Glutamatergic neuron (in vitro differentiated cells): ENCODE measurements around the gene KDM6A. TPM values are rescaled to one million over a fixed set of nuclear protein-coding genes. Genes with fewer than 3 reads are reported as not detected.

ENCODE experiments used
- DNase-seq: peaks from one replicate; pipeline ENCODE4 v3.0.0; 2022
- H3K27ac Mint-ChIP-seq: one replicate; pipeline ENCODE4 v1.8.0; 2020; ENCODE audit warnings: mild to moderate bottlenecking, mixed read lengths, inconsistent platforms; ENCODE audit not compliant: unreplicated experiment
- H3K27me3 Mint-ChIP-seq: one replicate; pipeline ENCODE4 v1.8.0; 2020; ENCODE audit warnings: mild to moderate bottlenecking, moderate library complexity, mixed read lengths, inconsistent platforms; ENCODE audit not compliant: unreplicated experiment
- H3K36me3 Mint-ChIP-seq: one replicate; pipeline ENCODE4 v1.8.0; 2020; ENCODE audit warnings: mild to moderate bottlenecking, mixed read lengths, inconsistent platforms; ENCODE audit not compliant: unreplicated experiment
- H3K4me1 Mint-ChIP-seq: one replicate; pipeline ENCODE4 v1.8.0; 2020; ENCODE audit warnings: mild to moderate bottlenecking, low read depth, mixed read lengths, inconsistent platforms; ENCODE audit not compliant: unreplicated experiment
- H3K4me3 Mint-ChIP-seq: one replicate; pipeline ENCODE4 v1.8.0; 2020; ENCODE audit warnings: mild to moderate bottlenecking, mixed read lengths, inconsistent platforms; ENCODE audit not compliant: unreplicated experiment
- H3K9me3 Mint-ChIP-seq: one replicate; pipeline ENCODE4 v1.8.0; 2020; ENCODE audit warnings: mild to moderate bottlenecking, moderate library complexity, mixed read lengths, inconsistent platforms; ENCODE audit not compliant: unreplicated experiment
- total RNA-seq: library from RNA; stranded (reverse); fragmentation: NEBNext Ultra II Directional; extraction: Animal tissue kit (Norgen Biotek cat#: 25700); gene quantifications from one replicate; pipeline ENCODE4 v1.2.1, GENCODE V29; 2021; ENCODE audit not compliant: unreplicated experiment
- TF ChIP-seq, protein P1 (sequence below): fragments of 200-600 bp; sonication (generic); IDR thresholded peaks from one replicate; pipeline ENCODE4 v1.5.0; 2021; ENCODE audit not compliant: partially characterized antibody, unreplicated experiment

KDM6A gene
- total RNA-seq, 1 donor from 2014 or later = 26.5 TPM

DNA sequence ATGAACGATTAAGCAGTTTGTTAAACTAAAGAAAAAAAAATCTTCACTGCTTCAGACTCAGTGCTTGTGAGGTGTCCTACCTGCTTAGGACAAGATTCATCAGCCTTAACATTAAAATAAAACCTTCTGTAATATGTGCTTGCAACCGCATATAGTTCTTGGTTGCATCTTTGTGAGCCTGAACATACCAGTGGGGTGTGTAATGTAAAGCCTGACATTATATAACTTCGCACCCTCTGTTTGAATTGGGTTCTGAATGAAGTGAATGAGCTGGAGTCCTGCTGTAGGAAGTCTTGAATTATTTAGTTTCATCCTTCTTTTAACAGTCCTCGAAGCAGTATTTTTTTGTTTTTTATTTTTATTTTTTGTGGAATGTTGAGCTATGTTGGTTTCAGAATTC lies 3.1 kb downstream of the KDM6A start:
- peaks cover 3% of the 10 kb centered on the region for H3K27me3 Mint-ChIP-seq
- peaks cover 7% of the 10 kb centered on the region for H3K9me3 Mint-ChIP-seq
- TF ChIP-seq, protein P1, sequence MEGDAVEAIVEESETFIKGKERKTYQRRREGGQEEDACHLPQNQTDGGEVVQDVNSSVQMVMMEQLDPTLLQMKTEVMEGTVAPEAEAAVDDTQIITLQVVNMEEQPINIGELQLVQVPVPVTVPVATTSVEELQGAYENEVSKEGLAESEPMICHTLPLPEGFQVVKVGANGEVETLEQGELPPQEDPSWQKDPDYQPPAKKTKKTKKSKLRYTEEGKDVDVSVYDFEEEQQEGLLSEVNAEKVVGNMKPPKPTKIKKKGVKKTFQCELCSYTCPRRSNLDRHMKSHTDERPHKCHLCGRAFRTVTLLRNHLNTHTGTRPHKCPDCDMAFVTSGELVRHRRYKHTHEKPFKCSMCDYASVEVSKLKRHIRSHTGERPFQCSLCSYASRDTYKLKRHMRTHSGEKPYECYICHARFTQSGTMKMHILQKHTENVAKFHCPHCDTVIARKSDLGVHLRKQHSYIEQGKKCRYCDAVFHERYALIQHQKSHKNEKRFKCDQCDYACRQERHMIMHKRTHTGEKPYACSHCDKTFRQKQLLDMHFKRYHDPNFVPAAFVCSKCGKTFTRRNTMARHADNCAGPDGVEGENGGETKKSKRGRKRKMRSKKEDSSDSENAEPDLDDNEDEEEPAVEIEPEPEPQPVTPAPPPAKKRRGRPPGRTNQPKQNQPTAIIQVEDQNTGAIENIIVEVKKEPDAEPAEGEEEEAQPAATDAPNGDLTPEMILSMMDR = no peak
- peak overlapping the region; percentile 74 for H3K4me3 Mint-ChIP-seq
- peaks cover 3% of the 10 kb centered on the region for H3K4me1 Mint-ChIP-seq
- H3K36me3 Mint-ChIP-seq = no peaks in the 10 kb centered on the region
- H3K27ac Mint-ChIP-seq = no peak overlapping the region
- no peak for DNase-seq

DNA sequence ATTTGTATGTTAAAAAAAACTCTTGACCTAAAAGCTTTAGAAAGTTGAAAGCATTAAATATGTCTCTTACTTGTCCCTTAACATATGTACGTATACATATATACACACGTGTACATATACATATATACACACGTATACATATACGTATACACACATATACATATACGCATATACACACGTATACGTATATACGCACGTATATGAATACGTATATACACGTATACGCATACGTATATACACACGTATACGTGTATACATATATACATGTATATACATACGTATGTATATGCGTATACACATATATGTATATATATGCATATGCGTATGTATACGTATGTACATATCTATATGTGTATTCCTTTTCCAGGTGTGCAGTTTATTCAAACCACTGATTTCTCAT lies 3.8 kb downstream of the KDM6A start:
- Mint-ChIP-seq H3K27ac (no peak overlapping the region), H3K9me3 (peaks cover 7% of the 10 kb centered on the region), H3K27me3 (peaks cover 3% of the 10 kb centered on the region), H3K36me3 (no peaks in the 10 kb centered on the region), H3K4me1 (peaks cover 1% of the 10 kb centered on the region), H3K4me3 (no peak overlapping the region)
- TF ChIP-seq, protein P1 = no peak
- DNase-seq = no peak

DNA sequence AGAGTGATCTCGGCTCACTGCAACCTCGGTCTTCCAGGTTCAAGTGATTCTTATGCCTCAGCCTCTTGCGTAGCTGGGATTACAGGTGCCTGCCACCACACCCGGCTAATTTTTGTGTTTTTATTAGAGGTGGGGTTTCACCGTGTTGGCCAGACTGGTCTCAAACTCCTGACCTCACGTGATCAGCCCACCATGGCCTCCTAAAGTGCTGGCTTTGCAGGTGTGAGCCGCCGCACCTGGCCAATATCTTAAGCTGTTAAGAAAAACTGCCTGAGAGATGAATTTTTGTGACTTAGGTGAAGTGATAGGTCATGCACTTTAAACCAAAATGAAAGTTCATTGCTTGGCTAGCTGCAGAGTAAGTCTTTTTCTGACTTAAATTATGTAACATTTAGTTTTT lies 5.8 kb downstream of the KDM6A start:
- no peak for DNase-seq
- peaks cover 5% of the 10 kb centered on the region for H3K9me3 Mint-ChIP-seq
- no peak overlapping the region for H3K4me3 Mint-ChIP-seq
- peaks cover 5% of the 10 kb centered on the region for H3K4me1 Mint-ChIP-seq
- TF ChIP-seq, protein P1 = no peak
- no peak overlapping the region for H3K27ac Mint-ChIP-seq
- H3K36me3 Mint-ChIP-seq = no peaks in the 10 kb centered on the region
- H3K27me3 Mint-ChIP-seq = peaks cover 4% of the 10 kb centered on the region

DNA sequence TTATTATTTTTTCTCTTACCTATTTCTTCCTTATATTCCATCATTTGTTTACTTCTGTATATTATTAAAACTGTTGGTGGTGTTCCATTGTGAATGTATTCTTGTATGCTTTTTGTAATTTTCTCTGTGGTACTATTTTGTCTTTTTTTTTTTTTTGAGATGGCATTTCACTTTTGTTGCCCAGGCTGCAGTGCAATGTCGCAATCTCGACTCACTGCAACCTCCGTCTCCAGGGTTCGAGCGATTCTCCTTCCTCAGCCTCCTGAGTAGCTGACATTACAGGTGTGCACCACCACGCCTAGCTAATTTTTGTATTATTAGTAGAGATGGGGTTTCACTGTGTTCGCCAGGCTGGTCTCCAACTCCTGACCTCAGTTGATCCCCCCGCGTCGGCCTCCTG lies 8.6 kb downstream of the KDM6A start:
- TF ChIP-seq, protein P1 = no peak
- no peak overlapping the region for H3K27ac Mint-ChIP-seq
- no peaks in the 10 kb centered on the region for H3K36me3 Mint-ChIP-seq
- H3K4me3 Mint-ChIP-seq = no peak overlapping the region
- H3K9me3 Mint-ChIP-seq = no peaks in the 10 kb centered on the region
- peaks cover 3% of the 10 kb centered on the region for H3K4me1 Mint-ChIP-seq
- peaks cover 1% of the 10 kb centered on the region for H3K27me3 Mint-ChIP-seq
- no peak for DNase-seq

DNA sequence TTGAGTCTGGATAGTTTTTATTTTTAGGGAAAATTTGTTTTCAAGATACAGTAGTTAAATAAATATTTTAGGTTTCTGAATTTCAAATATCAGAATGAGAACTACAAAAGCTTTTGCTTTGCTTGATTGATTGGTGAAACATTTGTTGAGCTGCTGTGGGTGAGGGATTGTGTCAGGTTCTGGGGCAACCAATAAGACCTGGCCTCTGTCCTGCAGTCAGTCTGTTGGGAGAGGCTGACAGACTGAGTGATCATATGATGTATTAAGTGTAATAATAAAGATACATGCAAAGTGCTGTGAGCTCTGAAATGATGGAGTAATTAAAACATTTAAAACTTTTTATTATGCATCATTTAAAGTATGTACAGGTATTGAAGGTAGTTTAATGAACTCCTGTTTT lies 9.6 kb downstream of the KDM6A start:
- Mint-ChIP-seq H3K9me3 (no peaks in the 10 kb centered on the region), H3K36me3 (no peaks in the 10 kb centered on the region), H3K4me1 (peaks cover 3% of the 10 kb centered on the region), H3K27ac (no peak overlapping the region), H3K27me3 (peaks cover 1% of the 10 kb centered on the region), H3K4me3 (no peak overlapping the region)
- TF ChIP-seq, protein P1 = no peak
- no peak for DNase-seq
